ENCODE data around the gene PROSER3. TPM values are rescaled to one million over a fixed set of nuclear protein-coding genes. Genes with fewer than 3 reads are reported as not detected.

PROSER3 gene
- total and polyA plus RNA-seq, 9 of the 15 experiments (the other 6 are each of a cell fraction or from before 2014, with no cell fraction given): 1.0 to 39.5 (median 5.1) TPM

- no peak for TF ChIP-seq CHD7 (IDR thresholded peaks at IDR 0.05; ENCODE audit: low read depth, low read length)
- TF ChIP-seq POLR2G (IDR thresholded peaks at IDR 0.05; ENCODE audit: low read depth, low read length): peak; percentile 65
- TF ChIP-seq HMG20A (CRISPR knock-in tag; conservative IDR thresholded peaks at IDR 0.05): no peak
Observed at GRCh38 chr19:35722461-35722860, 35.5 kb upstream of the PROSER3 start (continued).

All from K562 (cell line).